Heart right ventricle (tissue), 16 donors: ENCODE data around the gene ZNF618. TPM values are rescaled to one million over a fixed set of nuclear protein-coding genes. Genes with fewer than 3 reads are reported as not detected.

Experiments used
- ATAC-seq, 8 donors: fragments of 200-7000 bp; cut with Tn5 transposase; one replicate each; pipeline ENCODE4 v1.9.1; 2020; ENCODE audit warnings: mild to moderate bottlenecking in 8 of 8, moderate library complexity in 8 of 8, moderate number of reproducible peaks in 1 of 8
- DNase-seq, 2 donors: peaks; one replicate each; pipeline ENCODE4 v3.0.0-alpha.2; 2020
- H3K27ac ChIP-seq, 10 donors: fragments of 200-600 bp; sonication (generic) in 2 of 10; one replicate each; pipeline versions ENCODE4 v1.5.0 to v1.8.0; 2020 to 2022; ENCODE audit warnings: mild to moderate bottlenecking in 3 of 10
- H3K27me3 ChIP-seq, 7 donors: fragments of 200-600 bp; one replicate each; pipeline ENCODE4 v1.8.0; 2021 to 2022; ENCODE audit warnings: mild to moderate bottlenecking in 2 of 7
- H3K36me3 ChIP-seq, 9 donors: fragments of 200-600 bp; sonication (generic) in 1 of 9; one replicate each; pipeline versions ENCODE4 v1.5.0 to v1.8.0; 2020 to 2022; ENCODE audit warnings: mild to moderate bottlenecking in 2 of 9
- H3K4me1 ChIP-seq, 9 donors: fragments of 200-600 bp; sonication (generic) in 1 of 9; one replicate each; pipeline versions ENCODE4 v1.5.0 to v1.8.0; 2020 to 2022; ENCODE audit warnings: mild to moderate bottlenecking in 4 of 9
- H3K4me3 ChIP-seq, 10 donors: fragments of 200-600 bp; sonication (generic) in 2 of 10; one replicate each; pipeline versions ENCODE4 v1.5.0 to v1.8.0; 2020 to 2022; ENCODE audit warnings: mild to moderate bottlenecking in 7 of 10, moderate library complexity in 2 of 10
- H3K9me3 ChIP-seq, 11 donors: fragments of 200-600 bp in 10 of 11; sonication (generic) in 2 of 11; one replicate each; pipeline versions ENCODE4 v1.5.0 to v1.8.0; 2013 to 2022; ENCODE audit warnings: mild to moderate bottlenecking in 2 of 11, control low read depth in 1 of 11, moderate library complexity in 1 of 11
- WGBS, 2 donors: extraction: QIAGEN DNeasy Blood & Tissue Kit; methylation state at CpG; one replicate each; pipeline ENCODE4 v1.1.7; 2013; ENCODE audit warnings: inconsistent platforms in 1 of 2; 5-methylcytosine and 5-hydroxymethylcytosine counted together
- intact Hi-C, 10 donors: fragments of 100-400 bp; cut with DNase I; formaldehyde crosslinking; loops; one replicate each; pipeline versions ENCODE4 v1.11.1 to v1.14.2; 2022
- polyA plus RNA-seq, 2 donors: library from polyadenylated mRNA; stranded (reverse); fragments of 200-250 nt; gene quantifications; one replicate each; pipeline ENCODE4 v1.2.3, GENCODE V29; 2013
- total RNA-seq, 10 donors: library from RNA; stranded (reverse); fragmentation: NEBNext Ultra II Directional in 3 of 10; extraction: Animal tissue kit (Norgen Biotek cat#: 25700) in 3 of 10; gene quantifications; one replicate each; pipeline versions ENCODE4 v1.2.1 to v1.2.4, GENCODE V29; 2021 to 2023
- TF ChIP-seq, protein P1 (sequence below), 9 donors: fragments of 200-600 bp; sonication (generic) in 2 of 9; IDR thresholded peaks; one replicate each; pipeline versions ENCODE4 v1.5.0 to v1.8.0; 2021 to 2022; ENCODE audit warnings: antibody characterized with exemption in 9 of 9, mild to moderate bottlenecking in 5 of 9, moderate library complexity in 1 of 9
- donor health status: Arrhythmogenic right ventricular cardiomyopathy.
- donor health status: ischemic (EF 13 %, LVEDD 7.1; RV severe dilation, severe dysfunction).
- donor health status: healthy with polysubstance abuse.
- donor health status: DM: no; HTN: yes; CAD: no.
- donor health status: DM: no; HTN: no; CAD: no.
- donor health status: ischemic (EF 25% LVEDD 6.9; RV normal size, moderate dysfunction).
- donor health status: ischemic (EF 25% LVEDD 5.7; RV mildly dilated, moderate dysfunction).
- donor health status: healthy.
- donor health status: DM: yes; HTN: yes; CAD: no.
- donor health status: Ischemic cardiomyopathy.
- donor health status: ischemic (EF 35%, LVEDD 5.7; RV mildly dilated, moderate dysfunction).
- donor health status: nonischemic (EF 11% LVEDD 7.7; RV severe dilation, severe dysfunction).
- donor health status: DM: yes; HTN: yes; CAD: no.
- donor health status: PGD.
- donor health status: ischemic (EF 29% LVEDD 5.4; RV normal size, mild dysfunction).
- donor health status: nonischemic (EF 23%, LVEDD 6.1; RV moderate dilation, normal function).

Gene ZNF618
- total and polyA plus RNA-seq, 12 donors: 0.59 to 2.5 (median 1.6) TPM

DNA sequence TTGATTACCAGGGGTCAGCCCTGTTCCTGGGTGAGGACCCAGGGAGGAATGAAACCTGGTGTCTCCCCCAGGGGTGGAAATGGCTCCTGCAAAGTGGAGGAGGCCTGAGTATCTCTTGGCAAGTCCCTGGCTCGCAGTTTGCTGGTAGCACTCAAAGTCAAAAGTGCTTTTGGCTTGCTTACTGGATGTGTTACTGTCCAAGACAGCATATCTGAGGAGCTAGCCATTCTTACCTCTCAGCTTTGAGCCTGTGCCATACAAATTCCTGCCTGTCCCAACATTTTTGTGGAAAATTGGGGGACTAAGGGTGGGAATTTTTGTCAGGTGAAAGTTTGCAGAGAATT, 9.9 kb downstream of the ZNF618 start:
- H3K36me3 ChIP-seq: peaks cover 0 to 7% (median 0%) of the 10 kb centered on the region in 9 donors
- H3K27ac ChIP-seq: peak overlapping the region in 4 of 10 donors; percentile 20 to 64 (median 42)
- peak overlapping the region in 9 of 10 donors; percentile 5 to 46 (median 39) for H3K4me3 ChIP-seq
- TF ChIP-seq, protein P1, sequence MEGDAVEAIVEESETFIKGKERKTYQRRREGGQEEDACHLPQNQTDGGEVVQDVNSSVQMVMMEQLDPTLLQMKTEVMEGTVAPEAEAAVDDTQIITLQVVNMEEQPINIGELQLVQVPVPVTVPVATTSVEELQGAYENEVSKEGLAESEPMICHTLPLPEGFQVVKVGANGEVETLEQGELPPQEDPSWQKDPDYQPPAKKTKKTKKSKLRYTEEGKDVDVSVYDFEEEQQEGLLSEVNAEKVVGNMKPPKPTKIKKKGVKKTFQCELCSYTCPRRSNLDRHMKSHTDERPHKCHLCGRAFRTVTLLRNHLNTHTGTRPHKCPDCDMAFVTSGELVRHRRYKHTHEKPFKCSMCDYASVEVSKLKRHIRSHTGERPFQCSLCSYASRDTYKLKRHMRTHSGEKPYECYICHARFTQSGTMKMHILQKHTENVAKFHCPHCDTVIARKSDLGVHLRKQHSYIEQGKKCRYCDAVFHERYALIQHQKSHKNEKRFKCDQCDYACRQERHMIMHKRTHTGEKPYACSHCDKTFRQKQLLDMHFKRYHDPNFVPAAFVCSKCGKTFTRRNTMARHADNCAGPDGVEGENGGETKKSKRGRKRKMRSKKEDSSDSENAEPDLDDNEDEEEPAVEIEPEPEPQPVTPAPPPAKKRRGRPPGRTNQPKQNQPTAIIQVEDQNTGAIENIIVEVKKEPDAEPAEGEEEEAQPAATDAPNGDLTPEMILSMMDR (IDR thresholded peaks at IDR 0.05): no peak
- H3K9me3 ChIP-seq: peaks cover 0 to 14% (median 4%) of the 10 kb centered on the region in 11 donors
- WGBS, 2 donors: 0 to 8% methylated on average over 1 of the region's 1 CpG
- intact Hi-C loops: loop anchor here in 1 of 10 donors (10.0 kb wide), 1 partner anchor 201 kb away; no protein-coding TSS in a partner anchor
- H3K4me1 ChIP-seq: peaks cover 0 to 34% (median 19%) of the 10 kb centered on the region in 9 donors
- ATAC-seq (peak in 6 of 8 donors; percentile 50 to 70 (median 66)), DNase-seq (no peak)
- H3K27me3 ChIP-seq: no peaks in the 10 kb centered on the region

DNA sequence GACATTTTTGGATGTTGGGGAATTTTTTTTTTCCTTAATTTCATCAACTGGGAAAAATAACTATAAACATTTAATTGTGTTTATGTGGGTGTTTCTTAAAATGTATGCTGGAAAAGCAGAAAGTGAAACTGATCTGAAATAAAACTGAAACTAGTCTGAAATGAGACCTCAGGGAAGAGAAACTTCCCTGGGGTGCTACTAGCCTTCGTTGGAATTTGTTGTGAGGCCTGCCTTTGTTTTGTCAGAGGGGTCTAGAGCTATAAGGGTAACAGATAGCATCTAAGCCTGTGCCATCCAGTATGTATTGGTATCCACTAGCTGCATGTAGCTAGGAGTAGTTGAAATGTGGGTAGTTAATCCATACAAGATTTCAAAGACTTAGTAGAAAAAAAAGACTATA, 10.4 kb downstream of the ZNF618 start:
- 3 to 4% methylated on average over 1 of the region's 1 CpG for WGBS, 2 donors
- Histone ChIP-seq H3K36me3 (peaks cover 0 to 7% (median 0%) of the 10 kb centered on the region in 9 donors), H3K4me3 (peak overlapping the region in 9 of 10 donors; percentile 5 to 46 (median 39)), H3K27ac (peak overlapping the region in 5 of 10 donors; percentile 9 to 64 (median 42)), H3K4me1 (peaks cover 0 to 34% (median 19%) of the 10 kb centered on the region in 9 donors), H3K9me3 (peaks cover 0 to 17% (median 4%) of the 10 kb centered on the region in 11 donors), H3K27me3 (no peaks in the 10 kb centered on the region)
- intact Hi-C loops: loop anchor here in 1 of 10 donors (10.0 kb wide), 1 partner anchor 202 kb away; no protein-coding TSS in a partner anchor
- DNase-seq (no peak), ATAC-seq (peak in 4 of 8 donors; percentile 38 to 64 (median 50))
- TF ChIP-seq, protein P1 (IDR thresholded peaks at IDR 0.05): no peak

DNA sequence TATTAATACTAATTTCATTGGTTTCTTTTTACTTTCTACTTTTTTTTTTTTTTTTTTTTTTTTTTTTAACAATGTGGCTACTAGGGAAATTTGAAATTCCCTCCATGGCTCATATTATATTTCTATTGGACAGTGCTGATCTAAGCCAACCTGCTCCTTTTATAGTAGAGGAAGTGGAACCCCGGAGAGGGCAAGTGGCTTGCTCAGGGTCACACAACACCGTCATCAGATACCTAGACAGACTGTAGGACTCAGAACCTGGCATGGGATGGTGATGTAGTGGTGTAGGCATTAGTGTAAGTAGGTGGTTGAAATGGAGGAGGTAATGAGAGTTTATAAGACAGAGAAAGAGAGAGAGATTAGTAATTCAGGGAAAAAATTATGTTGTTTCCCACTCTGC, 10.8 kb downstream of the ZNF618 start:
- intact Hi-C loops: loop anchor here in 1 of 10 donors (10.0 kb wide), 1 partner anchor 202 kb away; no protein-coding TSS in a partner anchor

DNA sequence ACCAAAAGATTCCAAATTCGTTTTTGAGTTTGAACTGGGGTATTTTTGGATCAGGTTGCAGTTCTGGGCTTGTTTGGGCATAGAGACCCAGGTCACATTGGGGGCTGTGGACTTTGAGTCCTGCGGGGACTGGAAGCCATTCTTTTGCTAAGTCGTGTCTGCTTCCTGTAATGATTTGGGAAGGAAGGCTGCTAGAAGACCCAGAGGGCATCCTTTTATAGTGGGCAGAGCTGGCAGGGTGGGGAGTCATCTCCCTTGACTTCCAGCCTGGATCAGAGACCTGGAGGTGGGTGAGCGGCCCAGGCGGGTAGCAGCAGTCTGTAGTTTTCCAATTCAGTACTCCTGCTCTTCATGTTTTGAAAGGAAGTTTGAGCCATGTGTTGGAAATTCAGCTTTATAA, 11.3 kb downstream of the ZNF618 start:
- Histone ChIP-seq H3K27ac (no peak overlapping the region), H3K4me1 (peaks cover 0 to 34% (median 19%) of the 10 kb centered on the region in 9 donors), H3K9me3 (peaks cover 0 to 17% (median 4%) of the 10 kb centered on the region in 11 donors), H3K36me3 (peaks cover 0 to 7% (median 0%) of the 10 kb centered on the region in 9 donors), H3K27me3 (no peaks in the 10 kb centered on the region), H3K4me3 (no peak overlapping the region)
- 70% methylated on average over 5 of the region's 5 CpGs for WGBS, 2 donors
- intact Hi-C loops: loop anchor here in 1 of 10 donors (10.0 kb wide), 1 partner anchor 203 kb away; no protein-coding TSS in a partner anchor
- ATAC-seq (no peak), DNase-seq (no peak)
- TF ChIP-seq, protein P1 (IDR thresholded peaks at IDR 0.05): no peak

More for the DNA sequence above, 10.8 kb downstream of the ZNF618 start:
- H3K36me3 ChIP-seq: peaks cover 0 to 7% (median 0%) of the 10 kb centered on the region in 9 donors
- 51 to 66% methylated on average over 2 of the region's 2 CpGs for WGBS, 2 donors
- no peak for DNase-seq
- TF ChIP-seq, protein P1 (IDR thresholded peaks at IDR 0.05): no peak
- peak in 2 of 8 donors; percentile 39 to 55 for ATAC-seq
- peaks cover 0 to 17% (median 4%) of the 10 kb centered on the region in 11 donors for H3K9me3 ChIP-seq
- H3K27me3 ChIP-seq: no peaks in the 10 kb centered on the region
- peaks cover 0 to 34% (median 19%) of the 10 kb centered on the region in 9 donors for H3K4me1 ChIP-seq
- peak overlapping the region in 1 of 10 donors; percentile 9 for H3K27ac ChIP-seq
- peak overlapping the region in 5 of 10 donors; percentile 5 to 46 (median 39) for H3K4me3 ChIP-seq
